Left ventricle myocardium inferior (tissue), 1 donor: ENCODE results near the gene CCDC141. TPM values are rescaled to one million over a fixed set of nuclear protein-coding genes. Genes with fewer than 3 reads are reported as not detected.
"Not testable (repeated sequence)": the region's sequence is repeated elsewhere in the genome, so short reads cannot be mapped to it uniquely, and the experiment has no call there.

Experiments
- DNase-seq: peaks from one replicate; pipeline ENCODE4 v3.0.0-alpha.2; 2020
- H3K27ac ChIP-seq: fragments of 200-600 bp; replicated peaks from 2 replicates; pipeline ENCODE4 v1.8.0; 2021
- H3K27me3 ChIP-seq: fragments of 200-600 bp; 2 replicates; pipeline ENCODE4 v1.8.0; 2021; ENCODE audit warnings: low read depth
- H3K36me3 ChIP-seq: fragments of 200-600 bp; 2 replicates; pipeline ENCODE4 v1.8.0; 2021
- H3K4me1 ChIP-seq: fragments of 200-600 bp; 2 replicates; pipeline ENCODE4 v1.8.0; 2021
- H3K4me3 ChIP-seq: fragments of 200-600 bp; 2 replicates; pipeline ENCODE4 v1.8.0; 2021; ENCODE audit warnings: mild to moderate bottlenecking, moderate library complexity
- H3K9me3 ChIP-seq: fragments of 200-600 bp; replicated peaks from 2 replicates; pipeline ENCODE4 v1.8.0; 2021
- CTCF ChIP-seq: fragments of 200-600 bp; IDR thresholded peaks from 2 replicates; pipeline ENCODE4 v1.8.0; 2021; ENCODE audit warnings: antibody characterized with exemption, mild to moderate bottlenecking, borderline replicate concordance
- intact Hi-C: fragments of 100-400 bp; cut with micrococcal nuclease; formaldehyde crosslinking; loops from one replicate; pipeline ENCODE4 v1.11.0; 2022
- total RNA-seq: library from RNA; stranded (reverse); fragmentation: NEBNext Ultra II Directional; extraction: Animal tissue kit (Norgen Biotek cat#: 25700); gene quantifications from one replicate; pipeline ENCODE4 v1.2.1, GENCODE V29; 2021
- donor health status: DM: no; HTN: yes; CAD: no; lungs with severe emphysema.

Gene CCDC141
- total RNA-seq, 1 donor from 2014 or later: 208 TPM

GRCh38 chr2:179049203-179049545, 763 bp downstream of the CCDC141 start:
- Histone ChIP-seq H3K4me1 (peaks cover 52% of the 10 kb centered on the region), H3K4me3 (peak overlapping the region; percentile 68)
- intact Hi-C loops: no loop called here

GRCh38 chr2:179048099-179048498, 1.8 kb downstream of the CCDC141 start:
- peak overlapping the region; percentile 91 for H3K27ac ChIP-seq
- no peak for TF ChIP-seq CTCF
- intact Hi-C loops: no loop called here
- H3K4me3 ChIP-seq: peak overlapping the region; percentile 68
- no peak for DNase-seq
- peaks cover 4% of the 10 kb centered on the region for H3K36me3 ChIP-seq
- peaks cover 3% of the 10 kb centered on the region for H3K9me3 ChIP-seq
- H3K4me1 ChIP-seq: peaks cover 52% of the 10 kb centered on the region
- no peaks in the 10 kb centered on the region for H3K27me3 ChIP-seq

More at GRCh38 chr2:179049203-179049545, 763 bp downstream of the CCDC141 start:
- Histone ChIP-seq H3K9me3 (no peaks in the 10 kb centered on the region), H3K36me3 (peaks cover 4% of the 10 kb centered on the region), H3K27me3 (no peaks in the 10 kb centered on the region), H3K27ac (peak overlapping the region; percentile 91)
- DNase-seq: no peak
- no peak for TF ChIP-seq CTCF

GRCh38 chr2:179045602-179046001, 4.3 kb downstream of the CCDC141 start:
- H3K27me3 ChIP-seq, DNase-seq, intact Hi-C loops, H3K36me3 ChIP-seq, H3K4me3 ChIP-seq, H3K27ac ChIP-seq: not testable (repeated sequence)
- peaks cover 41% of the 10 kb centered on the region for H3K4me1 ChIP-seq
- peaks cover 12% of the 10 kb centered on the region for H3K9me3 ChIP-seq

GRCh38 chr2:179044500-179044899, 5.4 kb downstream of the CCDC141 start:
- no peak for DNase-seq
- intact Hi-C loops: no loop called here
- peaks cover 30% of the 10 kb centered on the region for H3K4me1 ChIP-seq
- no peak overlapping the region for H3K27ac ChIP-seq
- no peak for TF ChIP-seq CTCF
- H3K4me3 ChIP-seq: no peak overlapping the region
- H3K9me3 ChIP-seq: peaks cover 12% of the 10 kb centered on the region
- no peaks in the 10 kb centered on the region for H3K27me3 ChIP-seq
- H3K36me3 ChIP-seq: peaks cover 4% of the 10 kb centered on the region

- no peak overlapping the region for H3K4me3 ChIP-seq
- no peaks in the 10 kb centered on the region for H3K36me3 ChIP-seq
- peaks cover 28% of the 10 kb centered on the region for H3K4me1 ChIP-seq
- intact Hi-C loops: no loop called here
- H3K27me3 ChIP-seq: no peaks in the 10 kb centered on the region
- H3K9me3 ChIP-seq: peaks cover 9% of the 10 kb centered on the region
- DNase-seq: no peak
- no peak overlapping the region for H3K27ac ChIP-seq
- no peak for TF ChIP-seq CTCF
These were observed 12.1 kb downstream of the CCDC141 start for GRCh38 chr2:179037807-179038206.

GRCh38 chr2:179036353-179036905, 13.5 kb downstream of the CCDC141 start:
- Histone ChIP-seq H3K36me3 (no peaks in the 10 kb centered on the region), H3K4me1 (peaks cover 42% of the 10 kb centered on the region), H3K4me3 (no peak overlapping the region), H3K9me3 (peaks cover 3% of the 10 kb centered on the region), H3K27ac (peak overlapping the region; percentile 41), H3K27me3 (no peaks in the 10 kb centered on the region)
- intact Hi-C loops: no loop called here
- DNase-seq: no peak
- TF ChIP-seq CTCF: no peak
